Karpas-422 (cell line): ENCODE data around the gene AATK. TPM values are rescaled to one million over a fixed set of nuclear protein-coding genes. Genes with fewer than 3 reads are reported as not detected.
"Not testable (repeated sequence)": the region's sequence is repeated elsewhere in the genome, so short reads cannot be mapped to it uniquely, and the experiment has no call there.

ENCODE experiments used
- DNase-seq: peaks from one replicate; pipeline ENCODE4 v3.0.0-alpha.2; 2015
- H2AFZ ChIP-seq: fragments of 200-600 bp; sonication (generic); 2 replicates; pipeline ENCODE4 v1.6.1; 2014; ENCODE audit warnings: antibody characterized with exemption, low read length, mixed read lengths
- H3K27ac ChIP-seq: fragments of 200-600 bp; sonication (generic); 2 replicates; pipeline ENCODE4 v1.5.1; 2014; ENCODE audit warnings: mild to moderate bottlenecking, low read length, moderate library complexity
- H3K27me3 ChIP-seq: fragments of 200-600 bp; sonication (generic); 2 replicates; pipeline ENCODE4 v1.6.1; 2014; ENCODE audit warnings: low read length, mixed read lengths
- H3K36me3 ChIP-seq: fragments of 200-600 bp; sonication (generic); 2 replicates; pipeline ENCODE4 v1.6.1; 2014; ENCODE audit warnings: low read length, mixed read lengths; ENCODE audit not compliant: insufficient read depth
- H3K4me1 ChIP-seq: fragments of 200-600 bp; sonication (generic); 2 replicates; pipeline ENCODE4 v1.6.1; 2014; ENCODE audit warnings: mild to moderate bottlenecking, low read length, mixed read lengths
- H3K4me2 ChIP-seq: fragments of 200-600 bp; sonication (generic); 2 replicates; pipeline ENCODE4 v1.6.1; 2014; ENCODE audit warnings: low read length, low read depth, mild to moderate bottlenecking; ENCODE audit not compliant: poor library complexity, severe bottlenecking
- H3K4me3 ChIP-seq: fragments of 200-600 bp; sonication (generic); 2 replicates; pipeline ENCODE4 v1.5.1; 2014; ENCODE audit warnings: mild to moderate bottlenecking, antibody characterized with exemption, low read length, mixed read lengths
- H3K79me2 ChIP-seq: fragments of 200-600 bp; sonication (generic); 2 replicates; pipeline ENCODE4 v1.6.1; 2014; ENCODE audit warnings: mild to moderate bottlenecking, low read length, mixed read lengths
- H3K9ac ChIP-seq: fragments of 200-600 bp; sonication (generic); 2 replicates; pipeline ENCODE4 v1.6.0; 2014; ENCODE audit warnings: low read length
- H3K9me2 ChIP-seq: fragments of 200-600 bp; sonication (generic), shearing (Covaris generic); replicated peaks from 2 replicates; pipeline ENCODE4 v1.6.0; 2014; ENCODE audit warnings: mild to moderate bottlenecking, low read length, moderate library complexity; ENCODE audit not compliant: insufficient read depth
- H3K9me3 ChIP-seq: fragments of 300-700, 200-600 bp; sonication (generic); 2 replicates; pipeline ENCODE4 v1.6.1; 2014; ENCODE audit warnings: low read length, mixed read lengths
- H4K20me1 ChIP-seq: fragments of 200-600 bp; sonication (generic); 2 replicates; pipeline ENCODE4 v1.6.1; 2014; ENCODE audit warnings: mild to moderate bottlenecking, antibody characterized with exemption, low read length, low read depth; ENCODE audit not compliant: insufficient read depth
- total RNA-seq: library from RNA; depleted of rRNA; stranded (reverse); fragments of >200 nt; shearing (Covaris generic); gene quantifications from 2 replicates; pipeline ENCODE4 v1.2.3, GENCODE V29; 2014; ENCODE audit warnings: low replicate concordance

Gene AATK
- total RNA-seq, 1 experiment from 2014 or later = not detected

DNA sequence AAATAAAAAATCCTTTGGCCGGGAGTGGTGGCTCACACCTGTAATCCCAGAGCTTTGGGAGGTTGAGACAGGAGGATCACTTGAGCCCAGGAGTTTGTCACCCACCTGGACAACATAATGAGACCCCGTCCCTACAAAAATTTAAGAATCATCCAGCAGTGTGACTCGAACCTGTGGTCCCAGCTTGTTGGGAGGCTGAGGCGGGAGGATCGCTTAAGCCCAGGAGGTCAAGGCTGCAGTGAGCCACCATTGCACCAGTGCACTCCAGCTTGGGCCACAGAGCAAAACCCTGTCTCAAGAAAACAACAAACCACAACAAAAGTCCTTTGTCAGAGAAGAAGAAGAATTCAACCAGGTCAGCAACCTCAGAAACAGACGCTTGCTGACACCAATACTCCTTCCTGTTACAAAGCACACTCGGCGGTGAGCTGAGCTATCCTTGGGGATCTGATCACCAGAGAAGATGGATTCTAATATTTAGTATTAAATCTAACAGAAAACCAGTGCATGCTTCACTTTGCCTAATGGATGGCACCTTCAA, 13.7 kb downstream of the AATK start:
- H3K4me3 ChIP-seq = no peak overlapping the region
- no peak for DNase-seq
- H3K79me2 ChIP-seq = no peaks in the 10 kb centered on the region
- H3K27me3 ChIP-seq = no peaks in the 10 kb centered on the region
- H3K9ac ChIP-seq = no peak overlapping the region
- no peak overlapping the region for H2AFZ ChIP-seq
- H3K27ac ChIP-seq = no peak overlapping the region
- H3K9me2 ChIP-seq = no peaks in the 10 kb centered on the region
- no peaks in the 10 kb centered on the region for H4K20me1 ChIP-seq
- no peaks in the 10 kb centered on the region for H3K36me3 ChIP-seq
- peaks cover 9% of the 10 kb centered on the region for H3K4me1 ChIP-seq
- H3K4me2 ChIP-seq = no peak overlapping the region
- no peaks in the 10 kb centered on the region for H3K9me3 ChIP-seq

DNA sequence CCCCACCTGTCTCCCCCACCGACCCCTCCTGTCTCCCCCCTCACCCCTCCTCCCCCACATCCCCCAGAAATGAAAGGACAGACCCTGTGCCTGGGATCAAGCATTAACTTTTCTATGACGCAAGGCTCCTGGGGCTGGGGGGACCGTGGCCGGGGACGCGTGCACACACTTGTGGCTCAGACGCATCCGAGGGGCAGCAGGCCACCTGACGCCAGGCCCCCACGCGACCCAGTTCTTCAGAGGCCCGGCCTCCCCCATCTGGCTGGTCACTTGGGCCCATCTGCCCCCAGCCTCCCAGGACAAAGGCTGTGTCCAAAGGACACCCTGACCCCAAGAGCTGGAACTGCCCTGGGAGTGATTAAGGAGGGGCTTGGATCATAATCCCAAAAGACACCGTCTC, 14.7 kb downstream of the AATK start:
- Histone ChIP-seq H3K36me3 (no peaks in the 10 kb centered on the region), H3K79me2 (no peaks in the 10 kb centered on the region), H3K4me3 (no peak overlapping the region), H2AFZ (no peak overlapping the region), H3K4me2 (no peak overlapping the region), H3K9me3 (no peaks in the 10 kb centered on the region), H4K20me1 (no peaks in the 10 kb centered on the region), H3K4me1 (peaks cover 9% of the 10 kb centered on the region), H3K27ac (no peak overlapping the region), H3K9ac (no peak overlapping the region), H3K9me2 (no peaks in the 10 kb centered on the region), H3K27me3 (no peaks in the 10 kb centered on the region)
- DNase-seq = no peak

DNA sequence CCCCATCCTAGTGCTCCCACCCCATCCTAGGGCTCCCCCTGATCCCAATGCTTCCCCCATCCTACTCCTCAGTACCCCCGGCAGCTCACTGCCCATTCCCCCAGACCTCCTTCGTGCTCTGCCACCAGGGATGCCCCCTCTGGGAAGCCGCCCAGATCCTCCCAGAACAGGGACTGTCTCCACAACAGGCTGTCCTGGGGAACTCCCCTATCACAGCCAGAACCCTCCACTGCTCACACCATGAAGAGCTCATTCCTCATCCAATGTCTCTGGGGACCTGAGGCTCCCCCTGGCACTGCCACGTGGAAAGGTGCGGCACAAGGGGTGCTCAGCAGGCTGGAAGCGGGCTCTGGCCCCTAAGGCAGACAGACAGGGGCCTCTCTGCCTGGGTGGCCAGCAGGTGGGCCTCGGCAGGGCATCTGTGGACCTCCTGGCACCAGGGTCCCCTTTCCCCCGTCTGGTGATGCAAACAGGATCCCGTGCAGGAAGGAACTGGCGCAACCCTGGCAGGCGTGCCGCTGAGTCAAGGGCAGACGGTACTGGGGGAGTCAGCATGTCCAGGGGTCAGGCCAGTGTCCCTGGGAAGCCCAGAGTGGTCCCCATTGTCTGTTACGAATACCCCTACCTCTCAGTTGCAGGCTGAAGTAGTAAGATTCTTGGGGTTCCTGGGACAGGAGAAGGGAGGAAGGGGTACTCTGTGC, 15.5 kb downstream of the AATK start:
- Histone ChIP-seq H3K4me3 (no peak overlapping the region), H2AFZ (no peak overlapping the region), H3K4me2 (no peak overlapping the region), H3K4me1 (peaks cover 9% of the 10 kb centered on the region), H3K9me2 (no peaks in the 10 kb centered on the region), H3K79me2 (no peaks in the 10 kb centered on the region), H3K36me3 (no peaks in the 10 kb centered on the region), H3K27ac (no peak overlapping the region), H4K20me1 (no peaks in the 10 kb centered on the region), H3K9me3 (no peaks in the 10 kb centered on the region), H3K27me3 (no peaks in the 10 kb centered on the region), H3K9ac (no peak overlapping the region)
- no peak for DNase-seq

DNA sequence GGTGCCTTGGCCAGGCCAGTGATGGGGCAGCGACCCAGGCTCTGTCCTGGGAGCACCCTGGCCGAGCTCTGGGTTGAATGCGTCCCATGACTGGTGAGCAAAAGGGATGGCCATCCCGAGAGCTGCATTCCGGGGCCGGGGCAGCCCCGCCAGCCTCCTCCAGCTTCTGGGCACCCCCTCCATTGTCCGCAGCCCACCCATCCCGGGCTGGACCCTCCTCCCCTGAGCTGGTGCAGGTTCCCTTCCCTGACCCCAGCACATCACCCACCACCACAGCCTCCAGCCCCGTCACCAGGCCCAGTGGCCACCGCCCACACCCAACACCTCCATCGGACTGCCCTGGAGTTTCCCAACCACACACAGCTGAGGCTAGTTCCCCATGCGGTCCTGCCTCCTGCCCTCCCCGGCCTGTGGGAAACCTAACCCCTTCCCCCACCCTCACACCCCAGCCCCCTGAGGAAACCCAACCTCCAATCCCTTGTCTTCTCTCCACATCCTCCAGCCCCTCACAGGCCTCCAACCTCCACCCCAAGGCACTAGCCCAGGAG, 17.0 kb downstream of the AATK start:
- Histone ChIP-seq H3K4me1 (peaks cover 9% of the 10 kb centered on the region), H3K9me2 (no peaks in the 10 kb centered on the region), H3K27me3 (no peaks in the 10 kb centered on the region), H2AFZ (no peak overlapping the region), H3K79me2 (no peaks in the 10 kb centered on the region), H3K9ac (no peak overlapping the region), H3K9me3 (no peaks in the 10 kb centered on the region), H4K20me1 (no peaks in the 10 kb centered on the region), H3K4me2 (no peak overlapping the region), H3K4me3 (no peak overlapping the region), H3K27ac (no peak overlapping the region), H3K36me3 (no peaks in the 10 kb centered on the region)
- no peak for DNase-seq

DNA sequence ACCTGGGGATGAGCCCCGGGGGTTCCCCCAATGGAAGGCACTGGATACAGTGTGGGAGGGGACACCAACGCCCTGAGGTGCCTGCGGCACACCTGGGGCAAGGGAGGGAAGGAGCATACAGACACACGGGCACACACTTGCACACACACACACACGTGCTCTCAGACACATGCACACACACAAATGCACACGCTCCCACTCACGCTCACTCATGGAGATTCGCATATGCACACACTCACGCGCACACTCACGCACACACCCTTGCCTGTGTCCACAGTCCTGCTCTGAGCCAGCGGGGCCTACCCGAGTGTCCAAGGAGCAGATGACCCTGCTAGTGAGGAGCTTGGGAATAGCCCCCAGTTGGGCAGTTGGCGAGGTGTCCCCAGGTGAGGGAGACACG, 17.4 kb downstream of the AATK start:
- no peak overlapping the region for H2AFZ ChIP-seq
- H3K27me3 ChIP-seq = no peaks in the 10 kb centered on the region
- H3K9ac ChIP-seq = no peak overlapping the region
- no peaks in the 10 kb centered on the region for H3K9me3 ChIP-seq
- H3K27ac ChIP-seq = no peak overlapping the region
- no peak for DNase-seq
- no peaks in the 10 kb centered on the region for H3K36me3 ChIP-seq
- no peaks in the 10 kb centered on the region for H3K9me2 ChIP-seq
- H3K4me1 ChIP-seq = peaks cover 7% of the 10 kb centered on the region
- H3K4me2 ChIP-seq = no peak overlapping the region
- H3K79me2 ChIP-seq = no peaks in the 10 kb centered on the region
- H4K20me1 ChIP-seq = no peaks in the 10 kb centered on the region
- no peak overlapping the region for H3K4me3 ChIP-seq

DNA sequence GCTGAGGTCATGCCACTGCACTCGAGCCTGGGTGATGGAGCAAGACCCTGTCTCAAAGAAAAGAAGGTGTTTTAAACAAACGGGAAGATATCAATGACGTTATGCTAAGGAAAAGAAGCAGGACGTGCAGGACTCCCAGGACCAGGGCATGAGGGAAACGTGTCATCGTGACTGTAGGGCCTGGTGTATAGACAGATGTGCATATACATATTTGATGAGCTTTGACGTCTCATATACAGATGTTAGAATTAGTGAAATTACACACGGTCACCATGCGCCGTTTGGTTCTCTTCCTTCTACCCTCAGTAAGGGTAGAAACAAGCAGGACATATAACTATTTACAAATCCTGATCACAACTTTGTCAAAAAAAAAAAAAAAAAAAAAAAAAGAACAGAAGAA, 18.3 kb downstream of the AATK start:
- H3K4me2 ChIP-seq = no peak overlapping the region
- H3K4me3 ChIP-seq = no peak overlapping the region
- no peaks in the 10 kb centered on the region for H3K79me2 ChIP-seq
- no peaks in the 10 kb centered on the region for H4K20me1 ChIP-seq
- no peak overlapping the region for H2AFZ ChIP-seq
- no peak for DNase-seq
- H3K9me2 ChIP-seq = no peaks in the 10 kb centered on the region
- no peaks in the 10 kb centered on the region for H3K36me3 ChIP-seq
- no peak overlapping the region for H3K9ac ChIP-seq
- H3K27me3 ChIP-seq = no peaks in the 10 kb centered on the region
- H3K4me1 ChIP-seq = no peaks in the 10 kb centered on the region
- no peaks in the 10 kb centered on the region for H3K9me3 ChIP-seq
- no peak overlapping the region for H3K27ac ChIP-seq

DNA sequence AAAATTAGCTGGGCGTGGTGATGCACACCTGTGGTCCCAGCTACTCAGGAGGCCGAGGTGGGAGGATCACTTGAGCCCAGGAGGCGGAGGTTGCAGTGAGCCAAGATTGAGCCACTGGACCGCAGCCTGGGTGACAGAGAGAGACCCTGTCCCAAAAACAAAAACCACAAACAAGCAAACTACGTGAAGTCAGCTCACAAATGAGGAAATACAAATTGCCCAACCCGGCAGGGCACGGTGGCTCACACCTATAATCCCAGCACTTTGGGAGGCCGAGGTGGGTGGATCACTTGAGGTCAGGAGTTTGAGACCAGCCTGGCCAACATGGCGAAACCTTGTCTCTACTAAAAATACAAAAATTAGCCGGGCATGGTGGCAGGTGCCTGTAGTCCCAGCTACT, 19.8 kb downstream of the AATK start:
- H3K36me3 ChIP-seq, H3K4me3 ChIP-seq, H3K79me2 ChIP-seq, DNase-seq, H3K27me3 ChIP-seq, H3K4me2 ChIP-seq, H3K9ac ChIP-seq, H3K27ac ChIP-seq, H3K9me3 ChIP-seq, H3K9me2 ChIP-seq, H3K4me1 ChIP-seq, H4K20me1 ChIP-seq, H2AFZ ChIP-seq: not testable (repeated sequence)

DNA sequence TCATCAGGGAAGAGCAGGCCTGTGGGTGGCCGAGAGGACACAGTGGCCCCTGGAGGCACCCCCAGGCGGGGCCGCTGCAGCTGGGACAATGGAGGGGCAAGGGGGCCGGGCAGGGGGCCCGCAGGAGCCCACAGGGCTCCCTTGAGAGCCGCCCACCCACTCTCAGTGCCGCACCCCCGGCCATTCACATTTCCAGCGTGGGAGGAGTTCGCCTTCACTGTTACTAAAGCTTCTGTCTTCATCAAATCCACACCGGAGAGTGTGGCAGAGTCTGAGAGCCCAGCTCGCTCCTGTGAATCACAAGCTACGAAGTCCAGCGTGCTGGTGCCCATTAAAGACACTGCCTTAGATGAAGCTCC, 21.6 kb downstream of the AATK start:
- Histone ChIP-seq H3K4me1 (no peaks in the 10 kb centered on the region), H3K79me2 (no peaks in the 10 kb centered on the region), H3K9me2 (no peaks in the 10 kb centered on the region), H3K4me2 (no peak overlapping the region), H4K20me1 (no peaks in the 10 kb centered on the region), H3K9ac (no peak overlapping the region), H3K27me3 (no peaks in the 10 kb centered on the region), H3K36me3 (no peaks in the 10 kb centered on the region), H3K27ac (no peak overlapping the region), H3K9me3 (no peaks in the 10 kb centered on the region), H2AFZ (no peak overlapping the region), H3K4me3 (no peak overlapping the region)
- no peak for DNase-seq
